NCI-H748 (cell line): ENCODE measurements around the gene AKNAD1.

Experiments
- DNase-seq: peaks from one replicate; lab custom pipeline; 2025; ENCODE audit not compliant: unreplicated experiment; lab: John Stamatoyannopoulos, UW

The AKNAD1 gene

DNA sequence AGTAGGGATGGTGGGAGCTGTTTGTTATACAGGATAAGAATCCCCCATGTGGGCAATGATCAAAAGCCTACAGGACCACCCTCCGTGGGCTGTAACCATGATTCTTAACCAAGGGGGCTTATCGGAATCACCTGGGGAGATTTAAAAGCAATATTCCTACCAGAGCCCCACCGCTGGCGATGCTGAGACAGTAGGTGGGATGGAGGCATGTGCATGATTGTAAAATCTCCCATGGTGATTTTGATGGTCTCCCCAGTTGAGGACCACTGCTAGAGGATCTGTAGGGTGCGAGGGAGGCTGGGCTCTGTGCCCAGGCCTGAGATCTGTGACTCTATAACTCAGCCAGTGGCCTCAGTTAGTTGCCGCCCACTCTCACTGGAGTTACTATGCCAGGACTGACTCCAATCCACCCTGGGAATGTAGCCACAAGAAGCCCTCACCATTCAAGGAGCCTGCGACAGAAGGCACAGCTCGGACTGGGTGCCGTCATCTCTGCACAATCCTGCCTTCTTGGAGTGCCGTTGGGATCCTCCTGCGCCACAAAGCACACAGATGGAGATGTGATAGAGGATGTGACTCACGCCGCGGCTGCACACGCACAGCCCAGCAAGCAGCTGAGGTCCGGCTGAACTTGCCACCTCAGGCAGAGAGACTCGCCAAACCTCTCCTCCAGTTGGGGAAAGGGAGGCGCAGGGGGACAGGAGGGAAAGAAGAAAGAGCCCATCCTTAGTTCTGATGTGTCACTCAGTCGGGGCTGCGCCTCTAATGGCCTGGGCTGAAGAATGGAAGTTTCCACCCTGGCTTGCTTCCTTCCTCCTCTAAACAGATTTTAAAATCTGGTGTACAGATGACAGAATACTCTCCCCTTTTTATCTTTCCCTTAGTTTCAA lies 26.5 kb downstream of the AKNAD1 start:
- no peak for DNase-seq

DNA sequence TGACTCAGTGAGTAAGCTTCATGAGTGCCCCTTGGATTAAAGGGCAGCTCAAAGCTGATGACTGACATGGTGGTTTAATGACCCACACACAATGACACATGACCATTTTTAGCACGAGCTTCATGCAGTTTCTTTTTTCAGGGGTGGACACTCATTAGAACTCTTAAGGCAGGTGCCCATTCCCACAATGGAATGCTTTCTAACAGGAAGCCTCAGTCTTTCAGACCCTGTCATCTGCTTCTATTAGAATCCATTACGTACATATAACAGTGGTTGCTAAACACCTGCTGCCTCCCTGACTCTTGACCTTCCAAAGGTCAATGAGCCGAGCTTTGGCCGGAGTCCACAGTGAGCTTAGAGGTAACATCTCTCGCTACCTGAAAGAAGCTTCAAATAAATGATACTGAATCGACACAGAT lies 27.4 kb downstream of the AKNAD1 start:
- peak; percentile 37 for DNase-seq

DNA sequence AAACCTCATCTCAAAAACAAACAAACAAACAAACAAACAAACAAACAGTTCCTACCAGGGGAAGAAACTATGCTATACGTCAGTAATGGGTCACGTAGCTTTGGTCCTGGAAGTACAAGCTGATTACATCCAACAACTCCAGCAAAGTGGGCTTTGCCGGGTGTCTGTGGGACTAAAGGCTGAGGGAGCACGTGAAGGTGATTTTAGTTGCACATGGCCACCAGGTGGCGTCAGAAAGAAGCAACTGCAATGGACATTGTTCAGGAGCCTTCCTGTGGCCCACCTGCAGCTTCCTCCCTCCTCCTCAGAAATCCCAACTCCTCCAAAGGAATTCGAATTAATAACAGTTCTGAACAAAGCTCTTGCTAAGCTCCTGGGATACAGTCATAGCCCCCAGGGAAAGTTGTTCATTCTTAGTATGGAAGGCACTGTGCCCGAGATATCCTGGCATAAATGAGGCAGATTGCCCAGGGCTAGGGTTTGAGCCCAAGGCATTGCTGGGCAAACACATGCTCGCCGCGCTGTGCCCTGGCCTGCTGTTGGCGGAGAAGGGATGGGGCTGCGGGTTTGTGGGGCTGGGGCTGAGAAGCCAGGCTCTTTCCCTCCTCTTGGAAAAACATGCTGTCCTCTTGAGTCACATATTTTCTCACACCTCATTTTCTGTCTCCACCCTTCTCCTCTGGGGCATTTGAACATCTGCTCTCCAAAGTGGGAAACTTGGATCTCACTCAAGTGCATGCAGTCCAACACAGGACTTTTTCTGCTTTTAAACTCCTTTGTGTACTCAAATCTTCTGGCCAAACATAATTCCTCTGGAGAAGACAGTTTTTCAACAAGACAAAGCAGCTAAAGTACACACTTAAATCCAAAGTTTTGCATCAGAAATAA lies 28.6 kb downstream of the AKNAD1 start:
- DNase-seq = peak; percentile 76

DNA sequence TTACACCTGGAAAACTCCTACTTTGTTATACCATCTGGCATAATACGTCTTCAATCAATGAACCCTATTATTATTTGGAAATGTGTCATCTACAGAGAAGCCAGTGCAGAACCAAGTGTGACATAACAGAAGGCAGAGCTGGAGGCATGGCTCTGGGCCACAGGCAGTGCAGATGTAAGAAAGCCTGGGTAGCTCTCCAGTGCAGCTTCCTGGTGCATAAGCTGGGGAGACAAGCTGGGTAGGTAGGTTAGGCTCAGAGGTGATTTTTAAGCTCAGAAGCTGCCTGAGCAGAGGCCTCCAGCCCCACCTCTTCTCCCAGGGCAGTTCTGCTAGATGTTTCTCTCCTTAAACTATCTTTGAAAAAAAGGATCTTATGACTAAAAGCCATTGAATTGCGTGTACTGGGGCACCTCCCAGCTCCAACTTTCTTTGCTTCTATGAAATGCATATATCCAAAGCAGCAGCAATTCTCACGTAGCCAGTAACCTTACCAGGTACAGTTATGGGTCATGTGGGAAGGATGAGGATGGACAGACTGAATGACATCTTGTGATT lies 30.7 kb downstream of the AKNAD1 start:
- DNase-seq = no peak

DNA sequence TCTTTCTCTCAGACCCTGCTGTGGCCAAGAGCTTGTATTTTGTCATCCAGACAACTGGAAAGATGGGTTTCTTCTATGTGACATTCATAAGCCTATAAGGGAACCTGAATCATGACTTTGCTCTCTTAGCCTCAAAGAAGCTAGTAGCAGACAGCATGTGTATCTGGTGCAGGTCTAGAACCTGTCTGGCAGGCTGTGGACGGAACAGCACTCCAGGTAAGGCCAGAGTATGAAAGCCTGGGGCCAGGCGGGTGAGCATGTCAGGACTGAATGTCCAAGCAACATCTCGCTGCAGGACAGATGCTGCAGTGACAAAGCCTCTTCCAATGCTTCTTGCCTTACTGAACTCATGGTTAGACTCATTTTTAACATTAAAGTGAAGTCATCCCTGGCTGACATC lies 32.8 kb downstream of the AKNAD1 start:
- DNase-seq = no peak

DNA sequence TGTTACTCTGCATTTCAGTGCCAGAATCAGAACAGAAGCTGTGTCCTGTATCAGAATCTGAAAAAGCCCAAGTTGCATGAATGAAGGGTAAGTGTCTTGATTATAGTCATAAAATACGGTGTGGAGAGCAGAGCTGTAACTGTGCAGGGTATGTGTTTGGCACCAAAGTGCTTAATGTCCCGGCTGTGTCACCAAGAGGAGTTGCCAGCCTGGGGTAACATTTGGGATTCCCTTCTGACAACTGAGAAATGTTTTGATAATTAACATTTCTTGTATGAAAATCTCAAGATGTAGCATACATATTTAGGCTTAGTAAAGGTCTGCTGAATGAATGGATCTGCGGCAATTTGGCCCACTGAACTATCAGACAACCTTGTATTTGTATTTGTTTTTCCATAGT lies 33.3 kb downstream of the AKNAD1 start:
- no peak for DNase-seq

DNA sequence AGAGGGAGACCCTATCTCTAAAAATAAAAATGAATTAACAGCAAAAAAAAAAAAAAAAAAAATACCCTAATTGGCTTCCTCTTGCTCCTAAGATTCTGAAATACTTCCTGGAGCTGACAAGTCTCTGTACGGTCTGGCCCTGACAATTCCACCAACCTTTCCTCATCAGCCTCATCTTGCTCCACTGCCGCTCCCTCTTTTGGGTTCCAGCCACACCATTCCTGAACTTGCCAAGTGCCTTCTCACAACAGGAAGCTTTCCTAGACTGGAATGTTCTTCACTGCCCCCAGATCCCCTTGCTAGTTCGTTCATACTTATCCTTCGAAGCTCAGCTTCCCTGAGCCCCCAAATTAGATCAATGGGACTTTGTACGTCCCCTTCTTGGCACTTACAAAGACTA lies 37.0 kb downstream of the AKNAD1 start:
- no peak for DNase-seq

DNA sequence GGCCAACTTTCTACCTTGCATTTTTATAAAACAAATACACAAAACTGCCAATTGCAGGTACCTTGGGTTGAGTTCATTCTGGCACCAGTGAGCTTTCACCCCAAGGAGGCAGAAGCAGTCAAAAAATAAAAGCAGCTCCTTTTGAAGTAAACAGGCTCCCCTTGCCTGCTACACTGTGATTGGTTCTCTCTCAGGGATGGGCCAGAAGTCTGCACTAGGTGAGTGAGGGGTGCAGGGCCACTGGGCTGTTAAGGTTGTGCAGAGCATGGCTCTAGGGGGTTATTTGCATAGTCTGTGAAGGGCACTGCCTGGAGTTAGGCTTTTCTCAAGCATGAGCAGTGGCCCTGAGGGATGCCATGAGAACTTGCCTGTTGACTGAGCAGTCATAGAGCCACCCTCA lies 39.1 kb downstream of the AKNAD1 start:
- DNase-seq = no peak

DNA sequence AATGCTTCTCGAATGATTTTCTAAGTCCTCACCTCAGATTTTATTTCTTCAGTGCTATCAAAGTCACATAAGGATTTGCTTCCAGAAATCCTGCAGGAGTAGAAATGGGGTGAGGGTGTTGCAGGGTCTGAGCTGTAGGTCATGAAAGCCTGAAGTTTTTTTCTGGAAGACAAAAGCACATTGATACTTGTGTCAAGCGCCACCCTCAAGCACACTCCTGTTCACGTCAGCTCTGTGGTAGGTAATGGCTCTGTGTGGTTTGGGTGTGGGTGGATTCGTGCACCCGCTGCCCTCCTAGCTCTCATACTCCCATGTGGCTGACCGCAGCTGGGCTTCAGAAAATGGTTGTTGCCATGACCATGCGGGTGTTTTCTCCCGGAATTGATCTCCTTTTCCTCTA lies 39.9 kb downstream of the AKNAD1 start:
- no peak for DNase-seq

DNA sequence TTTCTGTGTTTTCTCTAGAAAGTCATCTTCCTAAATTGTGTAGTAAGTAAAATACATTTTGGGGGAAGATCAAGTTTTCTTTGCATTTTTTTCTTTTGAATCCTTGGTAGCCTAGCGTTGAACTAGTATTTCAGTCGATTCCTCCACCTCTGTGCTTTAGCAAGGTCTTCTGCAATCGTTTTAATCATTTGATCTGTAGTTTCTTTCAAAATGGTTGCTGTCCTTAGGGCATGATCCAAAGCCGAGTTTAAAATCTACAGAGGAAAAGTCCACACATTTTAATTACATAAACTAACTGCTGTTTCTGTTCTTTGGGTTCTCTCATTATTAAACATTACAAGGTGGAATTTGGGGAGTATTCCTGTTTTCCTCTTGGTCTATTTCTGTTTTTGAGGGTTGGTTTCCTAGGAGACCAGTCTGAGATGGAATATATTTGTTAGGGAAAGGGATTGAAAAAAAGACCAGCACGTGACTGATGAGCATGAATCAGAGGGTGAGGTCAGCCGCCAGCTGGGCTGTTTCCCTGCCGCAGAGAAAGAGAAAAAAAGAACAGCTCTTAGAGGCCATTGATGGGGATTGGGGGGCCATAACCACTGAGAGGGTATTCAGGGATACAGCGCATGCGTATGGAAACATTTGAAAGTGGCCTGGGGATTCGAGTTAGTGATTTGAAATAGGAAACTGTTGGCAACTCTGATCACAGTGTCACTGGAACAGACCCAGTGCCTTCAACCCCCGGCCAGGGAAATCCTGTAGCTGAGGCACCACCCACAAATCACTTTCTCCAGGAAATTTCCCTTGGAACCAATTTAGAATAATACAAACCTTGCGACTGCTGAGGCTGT lies 40.6 kb downstream of the AKNAD1 start:
- DNase-seq = peak; percentile 86

DNA sequence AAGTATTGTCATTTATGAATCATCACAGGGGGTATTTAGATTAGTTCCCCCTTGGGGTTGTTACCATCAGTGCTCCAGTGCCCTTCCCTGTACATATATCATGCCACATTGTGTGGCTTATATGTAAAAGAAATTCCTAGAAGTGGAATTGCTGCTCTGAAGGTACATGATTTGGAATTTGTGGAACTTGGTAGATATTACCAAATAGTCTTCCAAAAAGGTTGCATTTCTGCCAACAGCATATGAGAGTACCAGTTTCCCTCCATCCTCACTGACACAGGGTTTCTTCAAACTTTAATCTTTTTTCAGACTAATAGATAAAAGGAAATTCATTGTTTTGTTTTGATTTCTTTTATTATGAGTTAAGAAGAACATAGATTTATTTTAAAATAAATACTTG lies 41.3 kb downstream of the AKNAD1 start:
- no peak for DNase-seq

DNA sequence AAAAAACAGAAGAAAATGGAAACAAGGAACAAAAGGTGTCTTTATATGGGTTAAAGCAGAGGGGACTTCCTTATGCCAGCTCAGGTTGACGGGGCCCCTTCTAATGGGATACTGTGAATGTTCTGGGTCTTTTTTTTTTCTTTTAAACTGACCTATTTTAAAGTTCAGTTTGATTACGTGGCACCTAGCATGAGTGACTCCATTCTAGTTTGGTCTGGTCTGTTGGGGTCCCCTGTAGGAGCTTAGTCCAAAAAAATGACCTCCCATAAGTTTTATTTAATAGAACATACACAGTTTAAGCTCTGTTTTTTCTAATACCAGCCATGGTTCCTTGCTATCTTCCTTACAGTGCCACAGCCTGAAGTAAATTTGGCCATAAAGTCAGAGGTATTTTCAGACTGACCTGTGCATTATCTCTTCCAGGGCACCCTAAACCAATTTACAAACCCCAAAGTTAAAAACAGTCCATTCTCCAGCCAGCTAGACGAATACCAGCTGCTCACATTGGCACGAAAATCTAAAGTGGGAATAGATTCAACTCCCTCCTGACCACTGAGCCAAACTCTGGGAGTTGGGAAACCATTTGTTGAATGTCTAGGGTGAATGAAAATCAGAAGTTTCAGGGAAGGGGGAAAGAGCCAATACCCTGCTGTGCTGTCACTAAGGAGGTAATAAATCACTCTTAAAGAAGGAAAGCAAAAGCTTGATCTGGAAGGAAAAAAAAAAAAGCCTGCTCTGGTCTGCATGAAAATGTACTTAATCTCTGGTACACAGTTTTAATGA lies 42.4 kb downstream of the AKNAD1 start:
- DNase-seq = no peak

DNA sequence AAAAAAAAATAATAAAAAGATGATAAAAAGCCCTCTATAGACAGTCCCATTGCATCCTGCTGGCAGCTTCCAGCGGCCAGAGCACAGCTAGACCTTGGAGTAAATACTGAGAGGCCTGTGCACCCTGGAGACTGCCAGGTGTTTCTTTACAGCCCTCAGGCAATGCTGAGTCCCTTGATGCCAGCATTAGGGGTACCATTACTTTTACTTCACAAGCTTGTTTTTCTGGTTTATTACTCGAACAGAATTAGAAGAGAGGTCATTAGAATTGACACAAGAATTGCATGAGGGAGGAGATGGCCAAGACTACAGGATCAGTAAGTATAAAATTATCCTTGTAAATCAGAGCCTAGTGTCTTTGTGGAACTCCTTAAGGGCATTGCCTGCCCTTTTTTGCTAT lies 43.6 kb downstream of the AKNAD1 start:
- DNase-seq = no peak

DNA sequence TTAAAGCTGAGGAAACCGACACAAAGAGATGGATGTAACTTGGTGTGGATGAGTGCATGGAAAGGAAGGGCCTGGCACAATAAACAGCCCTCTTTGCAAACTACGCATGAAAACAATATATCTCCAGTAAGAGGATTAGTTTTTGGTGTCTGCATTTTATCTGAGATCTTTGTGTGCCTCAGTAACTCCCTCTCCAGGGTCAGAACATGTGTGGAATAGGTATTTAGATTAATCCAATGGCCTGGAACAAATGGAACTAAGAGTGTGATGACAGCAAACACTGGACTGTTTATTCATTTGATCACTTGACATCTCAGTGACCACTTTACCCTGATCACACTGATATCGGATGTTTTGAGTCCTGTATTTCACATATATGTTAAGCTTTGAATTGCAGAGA lies 45.3 kb downstream of the AKNAD1 start:
- no peak for DNase-seq

DNA sequence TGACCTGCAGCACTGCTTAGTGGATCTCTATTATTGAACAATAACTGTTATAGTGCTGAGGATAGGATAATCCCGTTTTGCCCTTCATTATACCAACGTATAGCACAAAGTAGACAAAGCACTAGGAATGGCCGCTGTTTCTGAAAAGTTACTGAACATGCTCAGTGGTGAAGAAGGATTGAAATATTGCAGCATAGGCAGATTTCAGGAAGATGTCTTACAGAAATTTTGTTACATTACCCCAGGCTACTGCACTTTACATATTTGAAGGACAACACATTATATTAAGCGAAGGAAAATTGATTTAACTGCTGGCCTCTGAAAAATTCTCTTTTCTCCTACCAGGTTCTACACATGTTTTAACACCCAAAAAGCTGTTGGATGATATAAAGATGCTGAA lies 48.5 kb downstream of the AKNAD1 start:
- DNase-seq = no peak

DNA sequence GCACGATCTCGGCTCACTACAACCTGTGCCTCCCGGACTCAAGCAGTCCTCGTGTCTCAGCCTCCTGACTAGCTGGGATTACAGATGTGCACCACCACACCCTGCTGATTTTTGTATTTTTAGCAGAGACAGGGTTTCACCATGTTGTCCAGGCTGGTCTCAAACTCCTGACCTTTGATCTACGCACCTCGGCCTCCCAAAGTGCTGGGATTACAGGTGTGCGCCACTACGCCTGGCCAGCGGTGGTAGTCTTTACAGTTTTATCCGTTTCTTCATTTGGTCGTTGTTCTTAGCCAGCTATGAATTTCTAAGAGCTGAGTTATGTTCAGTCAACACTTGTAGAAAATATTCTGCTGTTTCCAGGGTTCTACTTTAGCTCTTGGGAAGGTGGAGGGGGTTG lies 53.3 kb downstream of the AKNAD1 start:
- no peak for DNase-seq

DNA sequence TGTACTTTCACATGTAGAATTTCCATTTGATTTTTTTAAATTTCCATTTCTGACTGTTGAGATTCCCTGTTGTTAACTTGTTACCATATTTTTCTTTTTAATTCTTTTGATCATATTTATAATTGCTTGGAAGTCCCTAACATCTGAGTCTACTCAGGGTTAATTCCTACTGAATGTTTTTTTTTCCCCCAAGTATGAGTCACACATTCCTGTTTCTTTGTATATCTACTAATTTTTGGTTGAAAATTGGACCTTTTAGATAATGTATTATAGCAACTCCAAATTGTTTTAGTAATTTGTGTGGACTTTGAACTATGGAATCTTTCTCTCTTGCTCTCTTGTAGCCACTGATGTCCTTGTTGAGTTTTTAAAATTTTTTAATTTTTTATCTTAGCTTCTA lies 55.8 kb downstream of the AKNAD1 start:
- DNase-seq = no peak

DNA sequence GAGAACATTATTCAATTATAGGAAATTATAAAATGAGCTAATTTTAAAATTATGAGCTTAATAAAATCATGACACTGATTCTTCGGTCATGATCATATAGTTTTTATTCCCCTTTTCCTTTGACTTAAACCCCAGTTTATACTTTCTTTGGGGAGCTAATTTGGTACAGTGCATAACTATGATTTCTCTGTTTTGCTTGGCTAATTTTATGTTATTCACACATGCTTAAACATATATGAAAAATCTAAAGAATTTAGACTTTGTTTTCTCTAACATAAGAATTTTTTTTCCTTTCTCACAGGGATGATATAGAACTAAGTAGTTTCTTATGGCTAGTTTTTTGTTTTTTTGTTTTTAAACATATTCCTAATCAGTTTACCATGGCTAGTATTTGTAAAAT lies 57.9 kb downstream of the AKNAD1 start:
- no peak for DNase-seq

DNA sequence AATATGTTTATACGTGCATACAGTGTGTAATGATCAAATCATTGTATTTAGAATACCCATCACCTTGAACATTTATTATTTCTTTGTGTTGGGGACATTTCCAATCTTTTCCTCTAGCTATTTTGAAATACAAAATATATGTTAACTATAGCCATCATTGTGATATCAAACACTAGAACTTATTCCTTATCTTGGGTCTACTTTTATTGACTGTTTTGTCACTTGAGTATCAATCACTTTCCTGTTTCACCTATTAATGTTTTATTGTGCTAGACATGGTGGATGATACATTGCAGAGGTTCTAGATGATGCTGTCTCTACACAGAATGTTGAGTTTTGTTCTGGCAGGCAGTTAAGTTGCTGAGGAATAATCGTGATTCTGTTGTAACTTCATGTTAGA lies 64.5 kb downstream of the AKNAD1 start:
- DNase-seq = no peak

DNA sequence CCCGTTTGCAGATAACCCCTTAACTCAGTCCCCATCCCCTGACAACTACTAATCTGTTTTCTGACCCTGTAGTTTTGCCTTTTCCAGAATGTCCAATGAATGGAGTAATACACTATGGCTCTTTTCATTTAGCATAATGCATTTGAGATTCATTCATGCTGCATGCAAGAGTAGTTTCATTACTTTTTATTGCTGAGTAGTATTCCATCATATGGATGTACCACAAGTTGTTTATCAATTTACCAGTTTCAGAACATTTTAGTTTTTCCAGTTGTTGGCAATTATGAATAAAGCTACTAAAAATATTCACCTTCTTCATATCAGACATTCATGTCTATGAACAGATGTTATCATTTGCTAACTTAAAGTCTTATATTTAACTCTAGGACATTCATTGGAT lies 65.1 kb downstream of the AKNAD1 start:
- no peak for DNase-seq
